ENCODE results near the gene AGBL1. TPM values are rescaled to one million over a fixed set of nuclear protein-coding genes. Genes with fewer than 3 reads are reported as not detected.

The AGBL1 gene
- total and polyA plus RNA-seq, 2 donors (not counting 1 experiment from before 2014, with no cell fraction given): not detected

GRCh38 chr15:86399041-86399954 lies 319.6 kb downstream of the AGBL1 start:
- no peak overlapping the region for H3K4me2 ChIP-seq (replicated peaks; ENCODE audit: low read depth, low read length, poor library complexity, severe bottlenecking)
- CTCF ChIA-PET: no interaction called here
- H3K27me3 Mint-ChIP-seq: no peaks in the 10 kb centered on the region

GRCh38 chr15:86403221-86403620 lies 323.6 kb downstream of the AGBL1 start:
- no peaks in the 10 kb centered on the region for H3K27me3 ChIP-seq (replicated peaks in 1 of 4; ENCODE audit: control extremely low read depth in 1 of 4, control insufficient read depth in 3 of 4, insufficient read depth in 4 of 4, low read length in 3 of 4)
- ChIA-PET CTCF (no interaction called here), POLR2A (no interaction called here)
- Mint-ChIP-seq H3K9me3 (ENCODE audit: insufficient read depth) (no peaks in the 10 kb centered on the region), H3K27me3 (no peaks in the 10 kb centered on the region), H3K4me3 (no peak overlapping the region), H3K4me1 (no peaks in the 10 kb centered on the region), H3K27ac (no peak overlapping the region)
- no peak for DNase-seq
- no peak overlapping the region for H3K27ac ChIP-seq (ENCODE audit: low read length in 2 of 2)
- intact Hi-C loops (cut with micrococcal nuclease): no loop called here
- no peak overlapping the region for H3K4me3 ChIP-seq (ENCODE audit: control extremely low read depth in 1 of 5, extremely low read depth in 1 of 5, insufficient read depth in 1 of 5, low read depth in 2 of 5, low read length in 4 of 5)
- H4K20me1 ChIP-seq (ENCODE audit: control insufficient read depth, insufficient read depth, low read length, poor library complexity, severe bottlenecking): no peaks in the 10 kb centered on the region
- H3K4me1 ChIP-seq (ENCODE audit: control insufficient read depth in 2 of 2, insufficient read depth in 2 of 2, low read length in 2 of 2): no peaks in the 10 kb centered on the region
- no peak overlapping the region for H2AFZ ChIP-seq (ENCODE audit: insufficient read depth, low read depth, low read length, poor library complexity, severe bottlenecking)
- H3K36me3 ChIP-seq (replicated peaks in 1 of 2; ENCODE audit: control extremely low read depth in 1 of 2, control insufficient read depth in 1 of 2, extremely low read depth in 1 of 2, insufficient read depth in 2 of 2, low read length in 1 of 2): no peaks in the 10 kb centered on the region
- H3K9ac ChIP-seq (ENCODE audit: low read length): no peak overlapping the region
- H3K4me2 ChIP-seq (replicated peaks; ENCODE audit: low read depth, low read length, poor library complexity, severe bottlenecking): no peak overlapping the region
- ATAC-seq (ENCODE audit: low read depth): no peak
- no peak for TF ChIP-seq EZH2 (IDR thresholded peaks at IDR 0.05; ENCODE audit: borderline replicate concordance, insufficient read depth, low read depth, low read length, poor library complexity, severe bottlenecking)
- TF ChIP-seq, protein P1, sequence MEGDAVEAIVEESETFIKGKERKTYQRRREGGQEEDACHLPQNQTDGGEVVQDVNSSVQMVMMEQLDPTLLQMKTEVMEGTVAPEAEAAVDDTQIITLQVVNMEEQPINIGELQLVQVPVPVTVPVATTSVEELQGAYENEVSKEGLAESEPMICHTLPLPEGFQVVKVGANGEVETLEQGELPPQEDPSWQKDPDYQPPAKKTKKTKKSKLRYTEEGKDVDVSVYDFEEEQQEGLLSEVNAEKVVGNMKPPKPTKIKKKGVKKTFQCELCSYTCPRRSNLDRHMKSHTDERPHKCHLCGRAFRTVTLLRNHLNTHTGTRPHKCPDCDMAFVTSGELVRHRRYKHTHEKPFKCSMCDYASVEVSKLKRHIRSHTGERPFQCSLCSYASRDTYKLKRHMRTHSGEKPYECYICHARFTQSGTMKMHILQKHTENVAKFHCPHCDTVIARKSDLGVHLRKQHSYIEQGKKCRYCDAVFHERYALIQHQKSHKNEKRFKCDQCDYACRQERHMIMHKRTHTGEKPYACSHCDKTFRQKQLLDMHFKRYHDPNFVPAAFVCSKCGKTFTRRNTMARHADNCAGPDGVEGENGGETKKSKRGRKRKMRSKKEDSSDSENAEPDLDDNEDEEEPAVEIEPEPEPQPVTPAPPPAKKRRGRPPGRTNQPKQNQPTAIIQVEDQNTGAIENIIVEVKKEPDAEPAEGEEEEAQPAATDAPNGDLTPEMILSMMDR (IDR thresholded peaks at IDR 0.05): no peak
- H3K9me3 ChIP-seq (ENCODE audit: control extremely low read depth in 1 of 3, control insufficient read depth in 2 of 3, insufficient read depth in 1 of 3, low read length in 2 of 3): no peaks in the 10 kb centered on the region
- H3K79me2 ChIP-seq (ENCODE audit: control insufficient read depth, insufficient read depth, low read length): no peaks in the 10 kb centered on the region

More at GRCh38 chr15:86399041-86399954, 319.6 kb downstream of the AGBL1 start:
- POLR2A ChIA-PET: no interaction called here
- no peak for DNase-seq
- TF ChIP-seq, protein P1 (IDR thresholded peaks at IDR 0.05): no peak
- TF ChIP-seq EZH2 (IDR thresholded peaks at IDR 0.05; ENCODE audit: borderline replicate concordance, insufficient read depth, low read depth, low read length, poor library complexity, severe bottlenecking): no peak
- no peaks in the 10 kb centered on the region for H3K9me3 Mint-ChIP-seq (ENCODE audit: insufficient read depth)
- no peak overlapping the region for H2AFZ ChIP-seq (ENCODE audit: insufficient read depth, low read depth, low read length, poor library complexity, severe bottlenecking)
- H3K9me3 ChIP-seq (ENCODE audit: control extremely low read depth in 1 of 3, control insufficient read depth in 2 of 3, insufficient read depth in 1 of 3, low read length in 2 of 3): no peaks in the 10 kb centered on the region
- no peaks in the 10 kb centered on the region for H3K27me3 ChIP-seq (replicated peaks in 1 of 4; ENCODE audit: control extremely low read depth in 1 of 4, control insufficient read depth in 3 of 4, insufficient read depth in 4 of 4, low read length in 3 of 4)
- H3K9ac ChIP-seq (ENCODE audit: low read length): no peak overlapping the region
- H3K36me3 ChIP-seq (replicated peaks in 1 of 2; ENCODE audit: control extremely low read depth in 1 of 2, control insufficient read depth in 1 of 2, extremely low read depth in 1 of 2, insufficient read depth in 2 of 2, low read length in 1 of 2): no peaks in the 10 kb centered on the region
- H3K4me1 Mint-ChIP-seq: no peaks in the 10 kb centered on the region
- H3K4me1 ChIP-seq (ENCODE audit: control insufficient read depth in 2 of 2, insufficient read depth in 2 of 2, low read length in 2 of 2): no peaks in the 10 kb centered on the region
- H3K27ac ChIP-seq (ENCODE audit: low read length in 2 of 2): no peak overlapping the region
- H3K27ac Mint-ChIP-seq: no peak overlapping the region
- H3K4me3 ChIP-seq (ENCODE audit: control extremely low read depth in 1 of 5, extremely low read depth in 1 of 5, insufficient read depth in 1 of 5, low read depth in 2 of 5, low read length in 4 of 5): no peak overlapping the region
- 81% methylated on average over 4 of the region's 5 CpGs for WGBS (ENCODE audit: insufficient coverage)
- no peaks in the 10 kb centered on the region for H3K79me2 ChIP-seq (ENCODE audit: control insufficient read depth, insufficient read depth, low read length)
- no peak for ATAC-seq (ENCODE audit: low read depth)
- H3K4me3 Mint-ChIP-seq: no peak overlapping the region
- H4K20me1 ChIP-seq (ENCODE audit: control insufficient read depth, insufficient read depth, low read length, poor library complexity, severe bottlenecking): no peaks in the 10 kb centered on the region
- intact Hi-C loops (cut with micrococcal nuclease): no loop called here

Data from B cell (primary cell).